ENCODE data around the gene NUDT14.

GRCh38 chr14:105219753-105220152, 38.6 kb upstream of the NUDT14 start:
- TF ChIP-seq CTCF (IDR thresholded peaks at IDR 0.05) (no peak), POLR2AphosphoS5 (IDR thresholded peaks at IDR 0.05) (no peak), POLR2A (IDR thresholded peaks at IDR 0.05) (no peak)

Data from prostate gland (tissue), 2 donors.